Keratinocyte (primary cell): ENCODE results near the gene BICD2.

ENCODE experiments used
- CTCF ChIP-seq, 3 experiments: IDR thresholded peaks in 1 of 3; conservative IDR thresholded peaks in 1 of 3; optimal IDR thresholded peaks in 1 of 3; 2 replicates in 2 of 3; 3 replicates in 1 of 3; pipeline versions ENCODE3 to v1.5.1; 2011; ENCODE audit warnings: low read length in 3 of 3, mild to moderate bottlenecking in 3 of 3, moderate library complexity in 2 of 3, control low read depth in 1 of 3, inconsistent platforms in 1 of 3; ENCODE audit not compliant: insufficient read depth in 2 of 3; ENCODE audit errors: extremely low read depth in 1 of 3
- EZH2 ChIP-seq: IDR thresholded peaks from one replicate; pipeline ENCODE4 v1.6.1; 2012; ENCODE audit warnings: inconsistent platforms, mild to moderate bottlenecking, low read length, moderate library complexity

- TF ChIP-seq CTCF (optimal IDR thresholded peaks at IDR 0.05 in 1 of 3, IDR thresholded peaks at IDR 0.05 in 1 of 3, conservative IDR thresholded peaks at IDR 0.05 in 1 of 3; ENCODE audit: extremely low read depth in 1 of 3, insufficient read depth in 2 of 3, low read length in 3 of 3) (no peak), EZH2 (no peak)
Observed at GRCh38 chr9:92723801-92724323, 40.8 kb downstream of the BICD2 start.
